ENCODE results near the gene KAZN.

The KAZN gene

GRCh38 chr1:14913482-14914177 lies 315.1 kb downstream of the KAZN start:
- DNase-seq (ENCODE audit: low spot score) = no peak

DNA sequence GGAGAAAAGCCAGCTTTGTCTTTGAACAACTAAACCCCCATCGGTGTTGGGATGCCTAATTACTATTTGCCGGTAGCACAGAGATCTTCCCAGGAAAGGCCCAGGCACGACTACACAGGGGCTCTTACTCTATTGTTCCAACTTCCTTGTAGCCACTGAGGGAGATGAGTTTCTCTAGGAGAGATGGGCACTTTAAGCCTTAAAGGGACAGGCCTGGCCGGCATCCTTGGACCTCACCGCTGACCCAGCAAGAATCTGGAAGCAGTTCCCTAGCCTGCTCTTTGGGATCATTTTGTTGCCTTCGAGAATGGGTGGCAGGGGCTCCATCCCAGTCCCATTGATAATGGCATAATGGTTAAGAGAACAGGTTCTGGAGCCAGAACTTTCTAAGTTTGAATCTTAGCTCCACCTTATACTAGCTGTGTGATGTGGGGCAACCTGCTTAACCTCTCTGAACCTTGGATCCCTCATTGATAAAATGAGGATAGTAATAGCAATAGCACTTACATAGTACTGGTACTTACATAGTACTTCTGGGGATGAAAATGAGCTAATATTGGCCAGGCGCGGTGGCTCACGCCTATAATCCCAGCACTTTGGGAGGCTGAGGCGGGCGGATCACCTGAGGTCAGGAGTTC lies 316.0 kb downstream of the KAZN start:
- no peak for DNase-seq (ENCODE audit: low spot score)

- DNase-seq (ENCODE audit: low spot score) = peak; percentile 56
Measured at GRCh38 chr1:14915356-14916054, 317.0 kb downstream of the KAZN start.

- no peak for DNase-seq (ENCODE audit: low spot score)
Measured at GRCh38 chr1:14919289-14919688, 320.8 kb downstream of the KAZN start.

DNA sequence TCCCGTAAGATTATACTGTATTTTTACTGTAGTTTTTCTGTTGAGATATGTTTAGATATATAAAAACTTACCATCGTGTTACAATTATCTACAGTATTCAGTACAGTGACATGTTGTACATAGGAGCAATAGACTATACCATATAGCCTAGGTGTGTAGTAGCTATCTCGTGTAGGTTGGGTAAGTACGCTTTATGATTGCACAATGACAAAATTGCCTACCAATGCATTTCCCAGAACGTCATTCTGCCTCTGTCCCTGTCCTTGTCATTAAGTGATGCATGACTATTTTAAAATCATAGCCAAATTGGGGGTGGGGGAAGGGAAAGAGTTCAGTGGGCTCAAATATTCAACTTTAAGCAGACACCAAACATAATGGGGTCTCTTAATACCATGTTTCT lies 321.3 kb downstream of the KAZN start:
- DNase-seq (ENCODE audit: low spot score) = no peak

DNA sequence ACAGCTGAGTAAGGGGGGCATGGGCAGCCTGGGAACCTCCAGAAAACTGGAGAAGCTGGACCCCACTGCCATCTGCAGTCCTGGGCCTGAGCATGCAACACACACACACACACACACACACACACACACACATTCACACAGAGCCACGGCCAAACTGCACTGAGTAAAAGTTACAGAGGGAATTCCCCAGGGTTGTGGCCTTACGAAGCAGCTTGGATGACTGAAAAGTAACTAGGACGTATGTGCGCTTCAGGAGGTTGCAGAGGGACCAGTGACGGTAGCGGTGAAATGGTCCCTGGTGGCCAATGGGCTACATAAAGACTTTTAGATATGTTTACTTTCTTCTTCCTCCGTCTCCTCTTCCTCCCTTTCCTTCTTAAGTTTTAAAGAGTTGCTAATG lies 322.6 kb downstream of the KAZN start:
- DNase-seq (ENCODE audit: low spot score) = no peak

- no peak for DNase-seq (ENCODE audit: low spot score)
Measured at GRCh38 chr1:14922942-14923726, 324.6 kb downstream of the KAZN start.

DNA sequence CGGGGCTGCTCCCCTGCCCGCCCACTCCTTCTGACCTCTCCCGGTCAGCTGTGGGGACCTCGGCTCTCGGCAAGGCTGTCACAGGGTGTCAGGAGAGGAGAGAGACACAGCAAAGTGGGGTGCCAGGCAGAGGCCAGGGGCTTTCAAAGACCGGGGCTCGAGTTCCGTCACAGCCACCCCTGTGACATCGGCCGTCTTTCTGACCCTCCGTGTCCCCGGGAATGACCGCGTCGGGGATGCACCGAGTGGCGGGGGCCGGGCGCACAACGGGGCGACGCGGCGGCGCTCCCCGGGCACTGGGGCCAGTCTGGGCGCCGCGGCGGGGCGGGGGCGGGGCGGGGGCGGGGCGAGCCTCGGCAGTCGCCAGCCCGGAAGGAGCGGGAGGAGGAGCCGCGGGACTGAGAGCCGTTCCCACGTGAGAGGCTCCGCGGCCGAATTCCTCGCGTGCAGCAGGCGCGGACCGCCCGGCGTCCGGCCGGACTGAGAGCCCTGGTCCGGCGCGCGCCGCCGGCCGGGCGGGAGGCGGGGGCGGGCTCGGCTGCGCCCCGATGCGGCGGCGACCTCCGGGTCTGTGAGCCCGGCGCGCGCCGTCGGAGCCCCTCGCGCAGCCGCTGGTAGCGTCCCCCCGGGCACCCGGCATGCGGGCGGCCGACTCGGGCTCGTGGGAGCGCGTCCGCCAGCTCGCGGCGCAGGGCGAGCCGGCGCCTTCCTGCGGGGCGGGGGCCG lies 325.4 kb downstream of the KAZN start:
- DNase-seq (ENCODE audit: low spot score) = peak; percentile 51

GRCh38 chr1:14924455-14925331 lies 326.2 kb downstream of the KAZN start:
- peak; percentile 73 for DNase-seq (ENCODE audit: low spot score)

- DNase-seq (ENCODE audit: low spot score) = no peak
Measured at GRCh38 chr1:14925336-14926136, 327.1 kb downstream of the KAZN start.

DNA sequence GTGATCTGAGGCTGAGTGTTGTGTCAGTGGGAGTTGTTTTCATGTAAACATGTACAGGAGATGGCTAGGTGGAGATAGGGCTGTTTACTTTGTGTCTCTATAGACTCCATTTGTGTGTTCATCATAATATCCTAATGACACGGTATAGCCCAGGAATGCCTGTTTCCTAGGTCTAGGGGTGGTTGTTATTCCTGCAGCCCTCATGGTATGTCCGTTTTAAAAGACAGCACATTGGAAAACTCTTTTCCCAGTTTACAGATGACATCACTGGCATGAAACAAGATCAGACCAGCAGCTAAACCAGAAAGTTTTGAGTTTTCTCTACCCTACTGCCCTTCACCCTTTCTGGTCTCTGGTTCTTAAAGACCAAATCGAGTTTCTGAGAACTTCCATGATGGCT lies 327.7 kb downstream of the KAZN start:
- DNase-seq (ENCODE audit: low spot score) = no peak

GRCh38 chr1:14926818-14927575 lies 328.5 kb downstream of the KAZN start:
- no peak for DNase-seq (ENCODE audit: low spot score)

DNA sequence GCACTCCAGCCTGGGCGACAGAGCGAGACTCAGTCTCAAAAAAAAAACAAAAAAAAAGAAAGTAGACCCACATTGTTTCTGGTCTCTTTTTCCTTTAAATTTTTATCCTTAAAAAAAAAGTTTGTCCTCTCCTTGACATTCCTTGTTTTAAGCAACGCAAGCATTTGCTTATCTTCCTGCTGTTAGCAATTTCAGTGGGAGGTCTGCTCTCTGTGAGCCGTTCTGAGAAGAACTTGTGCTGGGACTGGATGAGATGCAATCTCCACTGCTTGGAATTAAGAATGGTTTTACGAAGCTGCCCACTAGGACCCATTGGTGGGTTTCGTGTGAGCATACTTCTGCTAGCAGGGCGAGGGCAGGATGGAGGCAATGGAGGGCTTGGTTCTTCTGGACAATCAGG lies 329.9 kb downstream of the KAZN start:
- DNase-seq (ENCODE audit: low spot score) = no peak

DNA sequence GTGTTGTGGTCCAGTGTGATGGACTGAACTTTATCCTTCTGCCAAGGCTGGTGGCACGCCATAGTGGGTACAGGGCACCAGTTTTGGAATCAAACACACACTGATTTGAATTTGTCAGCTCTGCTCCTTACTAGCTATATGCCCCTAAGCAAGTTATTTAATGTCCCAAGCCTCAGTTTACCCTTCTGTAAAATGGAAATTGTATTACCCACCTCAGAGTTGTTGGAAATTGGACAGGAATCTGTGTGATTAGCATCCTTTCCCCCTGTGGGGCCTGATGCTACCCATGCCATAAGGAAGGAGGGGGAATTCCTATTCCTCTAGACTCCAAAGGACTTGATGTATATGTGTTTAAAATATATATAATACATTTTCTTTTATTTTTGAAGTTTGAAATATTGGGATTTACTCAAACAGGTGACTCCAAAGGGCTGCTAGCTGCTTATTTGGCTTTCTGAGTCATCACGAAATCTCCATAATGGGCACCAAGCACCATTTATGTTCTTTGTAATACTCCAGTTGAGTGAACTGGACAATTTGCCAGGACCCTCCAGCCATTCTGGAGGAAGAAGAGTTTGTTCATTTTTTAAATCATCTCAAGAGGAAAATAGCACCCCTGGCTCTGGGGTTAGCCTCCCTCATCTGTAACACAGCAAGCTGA lies 330.5 kb downstream of the KAZN start:
- no peak for DNase-seq (ENCODE audit: low spot score)

- no peak for DNase-seq (ENCODE audit: low spot score)
Measured at GRCh38 chr1:14929547-14930246, 331.2 kb downstream of the KAZN start.

DNA sequence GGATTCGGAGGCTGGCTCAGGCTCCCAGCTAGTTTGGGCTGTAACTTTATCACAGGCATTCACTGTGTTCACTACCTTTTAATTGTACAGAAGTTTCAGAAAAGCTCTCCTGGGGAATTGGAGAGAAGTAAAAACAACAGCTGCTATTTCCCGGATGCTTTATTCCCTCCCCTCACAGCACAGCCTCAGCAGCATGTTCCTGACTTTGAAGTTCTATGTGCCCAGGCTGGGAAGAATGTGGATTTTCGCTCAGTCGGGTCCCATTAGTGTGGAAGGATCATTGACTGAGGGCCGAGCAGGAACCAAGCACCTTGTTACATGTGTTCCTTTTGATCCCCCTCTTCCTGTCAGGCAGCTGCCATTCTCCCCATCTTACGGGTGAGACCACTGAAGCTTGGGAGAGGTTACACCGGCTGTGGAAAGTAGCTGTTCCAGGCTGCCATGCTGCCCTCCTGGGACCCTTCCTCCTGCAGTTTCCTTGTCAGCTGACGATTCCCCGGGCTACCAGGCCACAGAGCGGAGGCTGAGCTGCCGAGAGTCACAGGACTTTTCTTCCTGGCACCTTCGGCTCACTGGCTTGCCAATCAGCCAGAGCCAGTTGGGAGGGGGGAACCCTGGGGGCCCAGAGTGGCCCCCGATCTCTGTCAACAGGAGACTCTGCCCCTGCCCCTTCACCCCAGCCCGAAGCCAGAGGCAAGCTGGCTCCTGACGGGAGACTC lies 331.9 kb downstream of the KAZN start:
- DNase-seq (ENCODE audit: low spot score) = no peak

GRCh38 chr1:14932034-14932638 lies 333.7 kb downstream of the KAZN start:
- DNase-seq (ENCODE audit: low spot score) = no peak

Measured in HuH-7.5 (cell line).